Mesendoderm (in vitro differentiated cells): ENCODE measurements around the gene ERC1.
"Not testable (repeated sequence)": the region's sequence is repeated elsewhere in the genome, so short reads cannot be mapped to it uniquely, and the experiment has no call there.

ENCODE experiments used
- DNase-seq: peaks from one replicate; pipeline ENCODE4 v3.0.0; 2013
- H2AK5ac ChIP-seq: 2 replicates; pipeline ENCODE4 v1.6.1; 2013; ENCODE audit warnings: low read length, inconsistent platforms
- H2BK120ac ChIP-seq: 2 replicates; pipeline ENCODE4 v1.6.1; 2013; ENCODE audit warnings: low read depth, mild to moderate bottlenecking, low read length, moderate library complexity, mixed read lengths
- H2BK15ac ChIP-seq: replicated peaks from 2 replicates; pipeline ENCODE4 v1.6.1; 2013; ENCODE audit warnings: low read depth, mild to moderate bottlenecking, moderate library complexity
- H2BK5ac ChIP-seq: 2 replicates; pipeline ENCODE4 v1.6.1; 2013; ENCODE audit warnings: low read length, inconsistent platforms
- H3K18ac ChIP-seq: 2 replicates; pipeline ENCODE4 v1.6.1; 2013; ENCODE audit warnings: mild to moderate bottlenecking, low read length, mixed read lengths
- H3K23ac ChIP-seq: one replicate; pipeline ENCODE4 v1.6.1; 2013; ENCODE audit warnings: low read length
- H3K27ac ChIP-seq: 2 replicates; pipeline ENCODE4 v1.5.1; 2013; ENCODE audit warnings: low read depth, mild to moderate bottlenecking, inconsistent platforms, low read length, moderate library complexity
- H3K27me3 ChIP-seq: 2 replicates; pipeline ENCODE4 v1.6.1; 2013; ENCODE audit warnings: low read length, control low read depth, mild to moderate bottlenecking, inconsistent platforms; ENCODE audit not compliant: insufficient read depth, poor library complexity
- H3K36me3 ChIP-seq: 2 replicates; pipeline ENCODE4 v1.6.1; 2013; ENCODE audit warnings: low read length, inconsistent platforms; ENCODE audit not compliant: control insufficient read depth, insufficient read depth
- H3K4ac ChIP-seq: one replicate; pipeline ENCODE4 v1.6.1; 2013; ENCODE audit warnings: low read depth, mild to moderate bottlenecking, low read length, moderate library complexity
- H3K4me1 ChIP-seq: 2 replicates; pipeline ENCODE4 v1.6.1; 2013; ENCODE audit warnings: low read depth, low read length, inconsistent platforms; ENCODE audit not compliant: control insufficient read depth
- H3K4me2 ChIP-seq: 2 replicates; pipeline ENCODE4 v1.6.1; 2013; ENCODE audit warnings: low read length
- H3K4me3 ChIP-seq: 2 replicates; pipeline ENCODE4 v1.5.1; 2013; ENCODE audit warnings: mild to moderate bottlenecking, low read length
- H3K56ac ChIP-seq: one replicate; pipeline ENCODE4 v1.6.1; 2013; ENCODE audit warnings: low read length
- H3K79me1 ChIP-seq: 2 replicates; pipeline ENCODE4 v1.6.1; 2013; ENCODE audit warnings: low read length, inconsistent platforms
- H3K79me2 ChIP-seq: 2 replicates; pipeline ENCODE4 v1.6.1; 2013; ENCODE audit warnings: mild to moderate bottlenecking, low read length; ENCODE audit not compliant: control insufficient read depth, insufficient read depth
- H3K9ac ChIP-seq: 2 replicates; pipeline ENCODE4 v1.6.1; 2013; ENCODE audit warnings: low read length, inconsistent platforms
- H4K5ac ChIP-seq: one replicate; pipeline ENCODE4 v1.6.1; 2013; ENCODE audit warnings: low read length
- H4K8ac ChIP-seq: one replicate; pipeline ENCODE4 v1.6.1; 2013; ENCODE audit warnings: low read depth, mild to moderate bottlenecking, control low read depth, low read length, moderate library complexity
- WGBS: extraction: QIAGEN DNeasy Blood & Tissue Kit; methylation state at CpG from one replicate; pipeline ENCODE4 v1.1.7; 2013; ENCODE audit warnings: low lambda C conversion rate, missing lambda C conversion rate; ENCODE audit not compliant: insufficient coverage; ENCODE audit errors: extremely low coverage; 5-methylcytosine and 5-hydroxymethylcytosine counted together

The ERC1 gene

GRCh38 chr12:1309613-1310012, 318.6 kb downstream of the ERC1 start:
- Histone ChIP-seq H2BK120ac (no peak overlapping the region), H3K79me1 (no peaks in the 10 kb centered on the region), H3K18ac (no peak overlapping the region), H3K27ac (no peak overlapping the region), H2BK15ac (no peak overlapping the region), H3K4me3 (no peak overlapping the region), H3K23ac (no peak overlapping the region), H3K36me3 (no peaks in the 10 kb centered on the region), H4K5ac (no peak overlapping the region), H3K56ac (no peak overlapping the region), H3K4me2 (no peak overlapping the region), H3K9ac (no peak overlapping the region), H2BK5ac (no peak overlapping the region), H2AK5ac (no peak overlapping the region), H3K4ac (no peak overlapping the region), H3K79me2 (no peaks in the 10 kb centered on the region), H3K4me1 (no peaks in the 10 kb centered on the region), H3K27me3 (no peaks in the 10 kb centered on the region), H4K8ac (no peak overlapping the region)
- DNase-seq: no peak
- no CpG with 5 or more reads among the region's 8 CpGs for whole genome bisulfite sequencing

GRCh38 chr12:1310653-1311052, 319.6 kb downstream of the ERC1 start:
- no peaks in the 10 kb centered on the region for H3K36me3 ChIP-seq
- H3K18ac ChIP-seq: no peak overlapping the region
- no peak for DNase-seq
- no peaks in the 10 kb centered on the region for H3K27me3 ChIP-seq
- no CpG with 5 or more reads among the region's 4 CpGs for WGBS
- H3K79me2 ChIP-seq: no peaks in the 10 kb centered on the region
- H3K9ac ChIP-seq: no peak overlapping the region
- no peak overlapping the region for H3K56ac ChIP-seq
- H2BK5ac ChIP-seq: no peak overlapping the region
- H3K4ac ChIP-seq: peak overlapping the region; percentile 24
- H3K4me2 ChIP-seq: no peak overlapping the region
- no peak overlapping the region for H3K4me3 ChIP-seq
- H2AK5ac ChIP-seq: no peak overlapping the region
- no peak overlapping the region for H4K5ac ChIP-seq
- H3K79me1 ChIP-seq: no peaks in the 10 kb centered on the region
- H2BK120ac ChIP-seq: no peak overlapping the region
- no peaks in the 10 kb centered on the region for H3K4me1 ChIP-seq
- H3K23ac ChIP-seq: no peak overlapping the region
- H3K27ac ChIP-seq: no peak overlapping the region
- H2BK15ac ChIP-seq: no peak overlapping the region
- H4K8ac ChIP-seq: no peak overlapping the region

- H3K4me3 ChIP-seq: no peak overlapping the region
- H3K56ac ChIP-seq: no peak overlapping the region
- H2BK15ac ChIP-seq: no peak overlapping the region
- DNase-seq: no peak
- H3K79me2 ChIP-seq: no peaks in the 10 kb centered on the region
- H4K5ac ChIP-seq: no peak overlapping the region
- H3K9ac ChIP-seq: no peak overlapping the region
- no peak overlapping the region for H3K4me2 ChIP-seq
- no peak overlapping the region for H2BK120ac ChIP-seq
- H2AK5ac ChIP-seq: no peak overlapping the region
- no peaks in the 10 kb centered on the region for H3K4me1 ChIP-seq
- H4K8ac ChIP-seq: no peak overlapping the region
- H3K36me3 ChIP-seq: no peaks in the 10 kb centered on the region
- no peaks in the 10 kb centered on the region for H3K79me1 ChIP-seq
- no peak overlapping the region for H3K4ac ChIP-seq
- H3K27me3 ChIP-seq: no peaks in the 10 kb centered on the region
- no peak overlapping the region for H3K18ac ChIP-seq
- no peak overlapping the region for H3K23ac ChIP-seq
- no peak overlapping the region for H3K27ac ChIP-seq
- no CpG with 5 or more reads among the region's 1 CpG for WGBS
- H2BK5ac ChIP-seq: no peak overlapping the region
Observed at GRCh38 chr12:1311145-1311544, 320.1 kb downstream of the ERC1 start.

- no peaks in the 10 kb centered on the region for H3K79me2 ChIP-seq
- no peak overlapping the region for H2BK5ac ChIP-seq
- no peak overlapping the region for H4K8ac ChIP-seq
- H3K4me2 ChIP-seq: no peak overlapping the region
- no peaks in the 10 kb centered on the region for H3K27me3 ChIP-seq
- no peak for DNase-seq
- no CpG with 5 or more reads among the region's 2 CpGs for WGBS
- H2AK5ac ChIP-seq: no peak overlapping the region
- no peak overlapping the region for H3K4me3 ChIP-seq
- no peak overlapping the region for H3K23ac ChIP-seq
- no peak overlapping the region for H3K9ac ChIP-seq
- H3K4ac ChIP-seq: no peak overlapping the region
- H3K27ac ChIP-seq: no peak overlapping the region
- no peaks in the 10 kb centered on the region for H3K4me1 ChIP-seq
- H2BK15ac ChIP-seq: no peak overlapping the region
- no peaks in the 10 kb centered on the region for H3K36me3 ChIP-seq
- H3K18ac ChIP-seq: no peak overlapping the region
- H3K56ac ChIP-seq: no peak overlapping the region
- H2BK120ac ChIP-seq: no peak overlapping the region
- H3K79me1 ChIP-seq: no peaks in the 10 kb centered on the region
- no peak overlapping the region for H4K5ac ChIP-seq
Observed at GRCh38 chr12:1313906-1314305, 322.9 kb downstream of the ERC1 start.

- H2BK5ac ChIP-seq: no peak overlapping the region
- H3K27ac ChIP-seq: no peak overlapping the region
- no peaks in the 10 kb centered on the region for H3K79me2 ChIP-seq
- H2BK15ac ChIP-seq: no peak overlapping the region
- no peak overlapping the region for H2BK120ac ChIP-seq
- no peak overlapping the region for H3K23ac ChIP-seq
- no peak overlapping the region for H3K56ac ChIP-seq
- no peak overlapping the region for H4K8ac ChIP-seq
- H3K4me2 ChIP-seq: no peak overlapping the region
- H3K4me3 ChIP-seq: no peak overlapping the region
- no peak overlapping the region for H4K5ac ChIP-seq
- H3K79me1 ChIP-seq: no peaks in the 10 kb centered on the region
- no peaks in the 10 kb centered on the region for H3K27me3 ChIP-seq
- H3K4ac ChIP-seq: no peak overlapping the region
- no peaks in the 10 kb centered on the region for H3K36me3 ChIP-seq
- no peak overlapping the region for H2AK5ac ChIP-seq
- H3K9ac ChIP-seq: no peak overlapping the region
- DNase-seq: no peak
- no CpG with 5 or more reads among the region's 1 CpG for WGBS
- no peak overlapping the region for H3K18ac ChIP-seq
- no peaks in the 10 kb centered on the region for H3K4me1 ChIP-seq
Observed at GRCh38 chr12:1314523-1314922, 323.5 kb downstream of the ERC1 start.

- not testable (repeated sequence) for H3K36me3 ChIP-seq, H3K4me2 ChIP-seq, H2AK5ac ChIP-seq, H3K27me3 ChIP-seq, H2BK15ac ChIP-seq, H3K18ac ChIP-seq, H3K27ac ChIP-seq, H3K4ac ChIP-seq, H3K56ac ChIP-seq, H3K79me2 ChIP-seq, H3K4me1 ChIP-seq, H3K23ac ChIP-seq, H3K4me3 ChIP-seq, H4K5ac ChIP-seq, DNase-seq, H2BK5ac ChIP-seq, H3K79me1 ChIP-seq, H4K8ac ChIP-seq, H3K9ac ChIP-seq, H2BK120ac ChIP-seq
- WGBS: no CpG with 5 or more reads among the region's 5 CpGs
Observed at GRCh38 chr12:1316991-1317390, 326.0 kb downstream of the ERC1 start.
